Vagina (tissue), 2 donors: ENCODE measurements around the gene ATF6B.
A peak's percentile ranks its signal among the peaks of the same experiment; 100 is the strongest.

Experiments
- CTCF ChIP-seq, 3 experiments: fragments of 450-650 bp in 2 of 3; fragments of 200-600 bp in 1 of 3; sonication (generic) in 1 of 3; IDR thresholded peaks; one replicate each; pipeline ENCODE4 v1.5.1; 2017 to 2019; ENCODE audit warnings: antibody characterized with exemption in 3 of 3, mild to moderate bottlenecking in 2 of 3, moderate library complexity in 2 of 3
- POLR2AphosphoS5 ChIP-seq, 2 donors: sonication (generic); formaldehyde crosslinking; IDR thresholded peaks; one replicate each; pipeline ENCODE4 v1.9.0; 2017; ENCODE audit warnings: antibody characterized with exemption in 2 of 2, mild to moderate bottlenecking in 2 of 2, low read depth in 1 of 2; ENCODE audit not compliant: insufficient read depth in 1 of 2

GRCh38 chr6:32118782-32119628 is 9.0 kb downstream of the ATF6B start:
- TF ChIP-seq CTCF (IDR thresholded peaks at IDR 0.05) (peak; percentile 73 to 89 (median 89)), POLR2AphosphoS5 (IDR thresholded peaks at IDR 0.05; ENCODE audit: insufficient read depth in 1 of 2, low read depth in 1 of 2) (peak; percentile 56 to 71)
